ENCODE data around the gene GOLGA8G. TPM values are rescaled to one million over a fixed set of nuclear protein-coding genes. Genes with fewer than 3 reads are reported as not detected.
"Not testable (repeated sequence)": the region's sequence is repeated elsewhere in the genome, so short reads cannot be mapped to it uniquely, and the experiment has no call there.

GOLGA8G gene
- polyA plus RNA-seq = not detected

- 73 to 90% (median 82%) methylated on average over 3 of the region's 6 CpGs for WGBS, 3 donors
- not testable (repeated sequence) for H3K27ac ChIP-seq (ENCODE audit: low read depth, low read length)
Measured at GRCh38 chr15:28532954-28533353, at the start of gene GOLGA8G. GOLGA8G (minus strand) TSS chr15:28532971; CDS start chr15:28532909, 62 bp downstream.

- H3K27ac ChIP-seq (ENCODE audit: low read depth, low read length) = not testable (repeated sequence)
- 68 to 76% (median 69%) methylated on average over 11 of the region's 13 CpGs for WGBS, 3 donors
Measured at GRCh38 chr15:28573351-28573750, 40.6 kb upstream of the GOLGA8G start.

GRCh38 chr15:28553268-28553667, 20.5 kb upstream of the GOLGA8G start, which contains the start of gene GOLGA6L25:
GOLGA6L25 (plus strand) TSS chr15:28553568; CDS start chr15:28553629, 61 bp downstream.
- no CpG with 5 or more reads among the region's 7 CpGs for WGBS, 3 donors
- H3K27ac ChIP-seq (ENCODE audit: low read depth, low read length) = not testable (repeated sequence)

GRCh38 chr15:28515208-28515607, 17.6 kb downstream of the GOLGA8G start:
- not testable (repeated sequence) for H3K27ac ChIP-seq (ENCODE audit: low read depth, low read length)
- WGBS, 3 donors = 81 to 87% (median 86%) methylated on average over 2 of the region's 11 CpGs

- H3K27ac ChIP-seq (ENCODE audit: low read depth, low read length) = not testable (repeated sequence)
- WGBS, 3 donors = 88 to 96% (median 94%) methylated on average over 7 of the region's 22 CpGs
Measured at GRCh38 chr15:28514128-28514527, 18.6 kb downstream of the GOLGA8G start.

GRCh38 chr15:28508217-28508889, 24.4 kb downstream of the GOLGA8G start:
- not testable (repeated sequence) for H3K27ac ChIP-seq (ENCODE audit: low read depth, low read length)
- 0 to 1% methylated on average over 4 to 10 of the region's 63 CpGs; no CpG with 5 or more reads in 1 of the 3 donors for WGBS, 3 donors

- no CpG with 5 or more reads among the region's 3 CpGs for WGBS, 3 donors
- not testable (repeated sequence) for H3K27ac ChIP-seq (ENCODE audit: low read depth, low read length)
Measured at GRCh38 chr15:28481340-28481739, 51.4 kb downstream of the GOLGA8G start.

Other genes with a start within 250 kb of the GOLGA8G start
- 10 to 100 TPM; 15.5 to 36.7 (median 27.5) TPM for gene HERC2, start 210.8 kb downstream of the GOLGA8G start, polyA plus RNA-seq
- not detected for gene GOLGA6L24, start 174.9 kb downstream of the GOLGA8G start, polyA plus RNA-seq
- gene GOLGA8F, start 154.3 kb downstream of the GOLGA8G start, polyA plus RNA-seq = not detected
- gene GOLGA6L25, start 20.6 kb upstream of the GOLGA8G start, polyA plus RNA-seq = not detected
- gene GOLGA8M, start 179.4 kb upstream of the GOLGA8G start, polyA plus RNA-seq = 1 to 10 TPM in 2 of 3 donors, under 1 TPM in 1; 0.39 to 3.7 (median 2.8) TPM